AG10803 (cell line): ENCODE data around the gene SLF2.
A peak's percentile ranks its signal among the peaks of the same experiment; 100 is the strongest.

Experiments
- DNase-seq: peaks from one replicate; pipeline ENCODE4 v3.0.0; 2010; ENCODE audit warnings: low read depth
- H3K4me3 ChIP-seq: 2 replicates; pipeline ENCODE4 v1.5.1; 2011; ENCODE audit warnings: mild to moderate bottlenecking, low read length, control low read depth
- CTCF ChIP-seq: conservative IDR thresholded peaks from 2 replicates; pipeline ENCODE4 v1.5.1; 2011; ENCODE audit warnings: mild to moderate bottlenecking, low read length, control low read depth, inconsistent platforms

The SLF2 gene

GRCh38 chr10:100995181-100995580 lies 82.4 kb downstream of the SLF2 start:
- TF ChIP-seq CTCF, result no peak
- no peak for DNase-seq
- no peak overlapping the region for H3K4me3 ChIP-seq

- peak overlapping the region; percentile 78 for H3K4me3 ChIP-seq
- TF ChIP-seq CTCF, result no peak
- no peak for DNase-seq
Observed at GRCh38 chr10:100996678-100997359, 84.1 kb downstream of the SLF2 start.

GRCh38 chr10:100997360-100998182 lies 84.8 kb downstream of the SLF2 start:
- peak; percentile 76 for DNase-seq
- peak overlapping the region; percentile 78 for H3K4me3 ChIP-seq
- peak; percentile 79 for TF ChIP-seq CTCF

- TF ChIP-seq CTCF, result no peak
- peak; percentile 73 for DNase-seq
- peak overlapping the region; percentile 78 for H3K4me3 ChIP-seq
Observed at GRCh38 chr10:100998183-100998990, 85.6 kb downstream of the SLF2 start.

GRCh38 chr10:100998991-100999741 lies 86.4 kb downstream of the SLF2 start:
- peak; percentile 54 for TF ChIP-seq CTCF
- H3K4me3 ChIP-seq, result peak overlapping the region; percentile 78
- DNase-seq, result peak; percentile 71

GRCh38 chr10:100999742-101000126 lies 87.0 kb downstream of the SLF2 start, which contains the start of gene LZTS2:
TSS of gene LZTS2 (plus strand) at chr10:100999808. CDS start at chr10:101002539, 2,731 bp downstream.
- TF ChIP-seq CTCF, result no peak
- no peak for DNase-seq
- H3K4me3 ChIP-seq, result peak within 1 kb of the TSS; percentile 88
